ENCODE data around the gene PRR16. TPM values are rescaled to one million over a fixed set of nuclear protein-coding genes. Genes with fewer than 3 reads are reported as not detected.

PRR16 gene
- total and polyA plus RNA-seq, 2 of the 13 experiments (the other 11 are each of a cell fraction or from before 2014, with no cell fraction given): not detected

- TF ChIP-seq ZXDC (CRISPR knock-in tag; IDR thresholded peaks at IDR 0.05) (no peak), SOX13 (IDR thresholded peaks at IDR 0.05) (no peak), SOX13 (CRISPR knock-in tag; conservative IDR thresholded peaks at IDR 0.05 in 1 of 2, IDR thresholded peaks at IDR 0.05 in 1 of 2) (no peak), ZNF557 (CRISPR knock-in tag; IDR thresholded peaks at IDR 0.05) (no peak), DBP (CRISPR knock-in tag; IDR thresholded peaks at IDR 0.05; ENCODE audit: not compliant biosample characterization) (no peak), BRF2 (CRISPR knock-in tag; IDR thresholded peaks at IDR 0.05) (no peak), HNF4G (IDR thresholded peaks at IDR 0.05; ENCODE audit: borderline replicate concordance, low read depth, low read length) (no peak), HNF4G (CRISPR knock-in tag; IDR thresholded peaks at IDR 0.05; ENCODE audit: borderline replicate concordance, low read depth) (no peak)
Observed at GRCh38 chr5:120605325-120606079, 141.4 kb downstream of the PRR16 start (continued).
